Left ventricle myocardium superior (tissue), 1 donor: ENCODE measurements around the gene PITX1. TPM values are rescaled to one million over a fixed set of nuclear protein-coding genes. Genes with fewer than 3 reads are reported as not detected.
A peak's percentile ranks its signal among the peaks of the same experiment; 100 is the strongest.

ENCODE experiments used
- ATAC-seq: fragments of 200-7000 bp; cut with Tn5 transposase; one replicate; pipeline ENCODE4 v1.9.1; 2020; ENCODE audit warnings: mild to moderate bottlenecking, moderate library complexity
- DNase-seq: peaks from one replicate; pipeline ENCODE4 v3.0.0-alpha.2; 2020
- intact Hi-C: fragments of 100-400 bp; cut with micrococcal nuclease; formaldehyde crosslinking; loops from one replicate; pipeline ENCODE4 v1.11.0; 2022
- total RNA-seq: library from RNA; stranded (reverse); fragmentation: NEBNext Ultra II Directional; extraction: Animal tissue kit (Norgen Biotek cat#: 25700); gene quantifications from one replicate; pipeline ENCODE4 v1.2.1, GENCODE V29; 2021
- donor health status: DM: no; HTN: yes; CAD: no; lungs with severe emphysema.

PITX1 gene
- total RNA-seq, 1 donor from 2014 or later = not detected

DNA sequence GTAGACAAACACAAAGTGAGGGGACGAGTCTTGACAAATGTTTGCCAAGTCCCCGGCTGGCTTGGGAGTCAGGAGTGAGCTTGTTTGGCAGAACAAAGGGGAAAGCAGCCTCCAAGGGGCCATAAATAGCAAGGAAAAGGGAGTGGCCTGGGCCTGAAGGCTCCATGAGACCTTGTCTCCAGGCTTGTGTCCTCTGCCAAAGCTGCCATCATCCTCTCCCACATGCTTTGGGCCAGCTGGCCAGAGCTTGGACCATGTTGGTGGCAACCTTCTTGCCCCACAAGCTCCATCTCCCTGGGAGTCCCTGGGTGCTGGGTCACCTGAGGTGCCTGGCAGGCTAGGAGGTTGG is 13.3 kb upstream of the PITX1 start:
- intact Hi-C loops = no loop called here
- DNase-seq (no peak), ATAC-seq (no peak)

DNA sequence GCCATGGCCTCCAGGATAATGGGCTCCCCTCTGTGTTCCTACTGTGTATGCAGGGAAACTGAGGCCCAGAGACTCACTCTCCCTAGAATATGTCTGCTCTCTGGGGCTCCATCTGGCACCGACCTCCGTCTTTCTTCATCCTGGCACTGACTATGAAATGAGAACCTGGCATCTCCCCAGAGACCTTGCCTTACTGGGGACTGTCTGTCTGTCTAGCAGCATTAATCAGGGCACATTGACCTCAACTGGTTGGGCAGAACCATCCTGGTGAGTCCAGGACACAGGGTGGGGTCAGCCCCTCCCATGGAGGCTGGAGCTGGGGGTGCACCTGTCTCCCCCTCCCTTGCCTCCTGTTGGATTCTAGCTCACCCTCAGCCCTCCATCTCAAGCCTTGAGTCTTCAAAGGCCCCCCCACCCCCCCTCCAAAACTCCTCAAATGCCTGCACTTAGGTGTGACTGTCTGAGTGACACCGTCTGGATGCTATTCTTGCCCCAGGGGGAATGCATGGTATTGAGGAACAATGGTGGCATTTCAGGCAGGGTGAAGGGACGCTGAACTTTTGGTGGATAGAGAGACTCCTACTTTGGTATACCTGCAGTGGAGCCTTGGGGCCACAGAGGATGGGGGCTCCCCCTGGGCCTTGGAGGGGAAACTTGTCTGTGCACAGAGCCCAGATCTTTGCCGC is 12.8 kb upstream of the PITX1 start:
- DNase-seq (no peak), ATAC-seq (no peak)
- intact Hi-C loops = no loop called here

DNA sequence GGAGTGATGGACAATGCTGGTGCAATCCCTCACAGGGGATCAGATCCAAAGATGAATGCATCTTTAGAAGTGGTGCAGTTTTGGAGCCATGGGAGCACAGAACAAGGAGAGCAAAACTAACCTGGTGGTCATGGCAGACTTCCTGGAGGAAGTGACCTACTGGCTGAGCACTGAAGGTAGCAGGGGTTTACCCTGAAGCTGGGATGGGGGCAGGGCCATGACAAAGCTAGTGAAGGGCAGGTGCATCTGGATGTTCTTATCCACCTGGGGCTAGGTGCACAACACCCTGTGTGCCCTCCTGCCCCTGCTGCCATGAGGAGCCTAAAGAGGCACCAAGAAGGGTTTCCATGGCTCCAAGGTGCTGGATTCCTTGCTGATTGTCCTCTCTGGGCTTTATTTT is 11.5 kb upstream of the PITX1 start:
- ATAC-seq (no peak), DNase-seq (no peak)
- intact Hi-C loops = no loop called here

DNA sequence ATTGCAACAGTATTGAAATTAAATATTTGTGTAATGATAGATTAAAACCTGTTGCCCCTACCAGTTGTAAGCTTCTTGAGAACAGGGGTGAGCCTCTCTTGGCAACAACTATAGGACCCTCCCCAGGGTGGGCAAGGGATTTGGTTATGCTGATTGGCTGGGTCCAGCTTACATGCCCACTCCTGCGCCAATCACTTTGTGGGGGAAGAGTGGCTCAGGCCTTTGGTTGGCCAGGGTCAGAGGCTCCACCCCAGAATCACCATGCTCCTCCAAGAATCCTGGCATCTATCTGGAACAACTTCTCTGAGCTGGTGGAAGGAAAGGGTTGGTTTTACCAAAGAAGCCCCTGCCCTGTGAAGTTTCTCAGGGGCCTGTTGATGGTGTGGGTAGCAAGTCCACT is 8.6 kb upstream of the PITX1 start:
- ATAC-seq (no peak), DNase-seq (no peak)
- intact Hi-C loops = no loop called here

DNA sequence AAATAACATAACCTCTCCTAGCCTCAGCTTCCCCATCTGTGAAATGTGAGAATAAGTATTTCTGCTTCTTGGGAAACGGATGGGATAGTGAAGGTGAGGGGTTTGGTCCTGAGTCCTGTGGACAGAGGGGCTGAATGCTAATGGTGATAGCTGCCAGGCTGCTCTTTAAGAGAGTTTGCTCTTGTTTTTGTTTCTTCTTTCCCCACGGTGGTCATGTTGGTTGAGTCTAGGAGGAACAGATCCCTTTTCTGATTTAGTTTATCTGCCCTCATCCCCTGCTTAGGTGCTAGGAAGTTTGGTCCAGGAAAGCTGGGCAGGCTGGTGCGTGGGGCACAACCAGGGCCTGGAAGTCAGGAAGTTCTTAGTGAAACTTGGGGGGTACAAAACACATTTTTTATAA is 7.7 kb upstream of the PITX1 start:
- DNase-seq (no peak), ATAC-seq (no peak)
- intact Hi-C loops = no loop called here

DNA sequence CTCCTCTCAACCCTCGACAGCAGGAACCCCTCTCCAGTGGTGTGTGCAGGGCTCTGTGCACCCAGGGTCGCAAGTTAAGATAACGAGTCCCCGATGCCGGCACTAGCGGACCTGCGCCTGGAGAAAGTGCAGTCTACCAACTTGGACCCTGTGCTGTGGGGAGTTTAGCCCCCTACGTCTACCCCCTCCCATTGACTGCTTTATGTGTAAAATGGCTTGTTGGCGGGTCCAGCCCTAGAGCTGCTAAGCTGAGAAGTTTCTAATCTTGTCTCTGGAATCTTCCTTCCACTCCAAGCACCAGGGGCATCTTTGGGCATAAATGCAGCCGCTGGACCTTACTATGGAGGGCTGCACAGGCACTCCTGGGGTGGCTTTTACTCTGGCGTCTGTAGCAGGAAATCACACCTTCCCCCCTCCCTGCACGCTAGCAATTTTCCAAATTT is 7.1 kb upstream of the PITX1 start:
- intact Hi-C loops = no loop called here
- DNase-seq = no peak
- no peak for ATAC-seq

DNA sequence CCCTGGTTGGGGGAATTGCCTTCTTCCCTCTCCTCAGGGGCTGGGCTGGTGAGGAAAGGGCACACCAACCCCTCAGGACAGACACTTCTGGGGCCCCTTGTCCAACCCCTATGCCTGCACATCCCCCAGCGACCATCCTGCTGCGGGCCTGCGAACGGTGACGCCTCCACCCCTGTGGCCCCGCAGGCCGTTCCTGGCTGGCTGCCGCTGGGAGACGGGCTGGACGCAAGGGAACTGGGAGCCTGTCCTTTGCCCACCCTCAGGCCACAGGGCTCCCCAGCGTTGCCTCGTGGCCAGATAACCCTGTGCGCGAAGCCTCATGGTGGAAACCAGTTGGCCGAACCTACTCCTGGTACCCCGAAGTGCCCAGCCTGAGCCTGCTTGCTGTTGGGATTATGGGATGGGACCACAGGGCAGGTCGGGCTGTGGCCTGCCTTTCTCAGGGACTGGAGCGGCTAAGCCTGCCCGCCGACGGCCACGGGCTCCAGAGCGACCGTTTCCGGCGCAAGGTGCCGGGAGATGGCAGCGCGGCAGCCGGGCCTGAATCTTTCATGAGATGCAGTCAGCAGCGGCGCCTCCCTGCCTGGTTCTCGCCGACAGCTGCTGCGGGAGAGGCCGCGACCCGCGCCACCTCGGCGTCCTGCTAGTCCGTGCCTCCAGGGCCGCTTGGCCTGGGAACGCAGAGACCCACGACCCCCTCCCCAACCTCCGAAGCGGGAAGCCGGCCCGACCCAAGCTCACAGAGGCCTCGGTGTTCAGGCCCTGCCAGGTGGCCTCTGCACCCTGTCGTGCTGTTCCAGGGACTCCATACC is 6.5 kb upstream of the PITX1 start:
- DNase-seq (no peak), ATAC-seq (no peak)
- intact Hi-C loops = no loop called here

DNA sequence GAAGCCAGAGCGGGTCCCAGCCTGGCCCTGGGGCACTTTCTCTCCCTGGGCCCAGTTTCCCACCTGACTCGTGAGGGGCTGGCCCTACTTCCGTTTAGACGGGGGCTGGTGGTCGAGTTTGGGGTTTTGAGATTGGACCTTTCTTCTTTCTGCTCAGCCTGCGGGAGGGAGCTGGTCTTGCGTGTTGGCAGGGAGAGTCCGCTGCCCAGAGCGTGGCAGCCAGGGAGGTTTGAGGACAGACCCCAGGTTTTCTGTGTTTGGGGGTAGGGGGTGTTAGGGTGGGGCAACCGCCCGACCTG is 6.0 kb upstream of the PITX1 start:
- intact Hi-C loops = no loop called here
- DNase-seq (no peak), ATAC-seq (no peak)

DNA sequence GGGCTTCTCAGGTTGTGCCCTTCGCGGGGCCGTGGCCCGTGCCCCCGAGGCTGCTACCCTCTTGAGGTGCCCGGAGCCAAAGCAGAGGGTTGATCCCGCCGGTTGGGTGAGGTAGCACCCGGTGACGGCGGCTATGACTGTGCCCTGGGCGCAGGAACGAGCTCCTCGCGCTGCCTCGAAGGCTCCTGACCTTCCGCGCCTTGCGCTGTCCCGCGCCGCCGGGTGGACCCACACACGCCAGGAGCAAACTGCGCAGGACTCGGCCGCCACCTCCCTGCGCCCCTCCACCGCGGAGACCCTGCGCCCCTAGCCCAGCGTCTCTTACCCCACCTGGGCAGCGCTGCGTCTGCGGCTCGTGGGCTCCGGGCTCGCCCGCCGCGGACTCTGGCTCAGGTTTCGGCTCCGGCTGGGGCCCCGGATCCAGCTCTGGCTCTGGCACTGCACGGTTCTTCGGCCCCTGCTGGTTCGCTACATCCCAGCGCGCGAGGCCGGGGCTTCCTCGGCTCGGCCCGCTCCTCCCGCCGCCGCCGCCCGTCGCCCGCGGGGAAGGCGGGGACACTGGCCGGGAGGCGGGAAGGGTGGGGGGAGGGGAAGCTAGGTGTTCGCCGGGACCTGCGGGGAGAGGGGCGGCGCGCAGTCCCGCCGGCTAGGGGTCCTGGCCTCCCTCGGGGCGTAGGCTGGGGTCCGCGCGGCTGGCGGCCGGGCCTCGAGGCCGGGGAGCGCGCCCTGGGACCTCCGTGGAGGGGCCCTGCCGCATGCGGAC is 5.4 kb upstream of the PITX1 start:
- DNase-seq = no peak
- intact Hi-C loops = no loop called here
- peak; percentile 17 for ATAC-seq

DNA sequence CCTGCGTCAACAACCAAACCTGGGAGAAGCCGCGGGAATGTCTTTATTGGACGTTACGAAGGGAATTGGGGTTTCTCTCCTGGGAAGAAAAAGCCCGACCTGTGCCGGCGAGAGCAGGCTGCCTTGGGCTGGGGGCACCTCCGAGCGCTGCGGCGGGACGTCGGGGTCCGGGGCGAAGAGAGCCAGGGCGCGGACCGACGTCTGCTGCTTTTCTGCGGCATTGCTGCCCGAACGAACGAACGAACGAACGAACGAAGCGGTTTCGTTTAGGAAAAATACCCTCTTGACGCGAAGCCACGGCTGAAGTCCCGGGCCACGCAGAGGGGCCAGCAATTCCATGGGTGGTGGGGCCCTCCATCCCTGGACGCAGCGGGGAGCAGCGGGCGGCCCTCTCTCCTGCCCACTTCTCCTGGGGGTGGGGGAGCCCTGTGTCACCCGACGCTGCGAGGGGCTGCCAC is 4.8 kb upstream of the PITX1 start:
- DNase-seq (no peak), ATAC-seq (no peak)
- intact Hi-C loops = no loop called here

DNA sequence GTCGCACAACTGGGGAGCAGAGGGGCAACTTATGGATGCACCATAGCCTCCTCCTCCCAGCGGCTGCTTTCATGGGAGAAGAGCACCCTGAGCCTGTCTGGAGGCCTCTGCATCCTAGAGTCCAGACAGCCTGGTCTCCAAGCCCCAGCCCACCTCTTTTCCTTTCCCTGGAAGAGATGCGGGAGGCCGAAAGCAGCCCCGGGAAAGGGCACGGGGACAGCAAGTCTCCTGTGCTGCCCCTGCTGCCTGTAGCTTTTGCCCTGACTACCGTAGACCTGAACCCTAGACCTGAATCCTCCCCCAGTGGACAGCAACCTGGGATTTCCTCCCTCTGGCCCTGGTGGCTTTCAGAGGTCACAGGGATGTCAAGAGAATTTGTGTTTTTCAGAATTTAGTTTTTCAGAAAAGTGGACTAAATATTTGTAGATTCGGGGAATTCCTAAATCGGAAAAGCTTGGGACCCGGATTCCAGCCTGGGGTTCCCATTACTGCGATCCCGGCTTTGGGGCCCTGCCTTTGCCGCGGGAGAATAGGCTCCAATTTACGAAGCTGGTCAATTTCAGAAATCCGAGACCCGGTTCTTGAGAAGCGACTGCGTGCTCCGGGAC is 4.3 kb upstream of the PITX1 start:
- DNase-seq = no peak
- ATAC-seq = no peak
- intact Hi-C loops = no loop called here

DNA sequence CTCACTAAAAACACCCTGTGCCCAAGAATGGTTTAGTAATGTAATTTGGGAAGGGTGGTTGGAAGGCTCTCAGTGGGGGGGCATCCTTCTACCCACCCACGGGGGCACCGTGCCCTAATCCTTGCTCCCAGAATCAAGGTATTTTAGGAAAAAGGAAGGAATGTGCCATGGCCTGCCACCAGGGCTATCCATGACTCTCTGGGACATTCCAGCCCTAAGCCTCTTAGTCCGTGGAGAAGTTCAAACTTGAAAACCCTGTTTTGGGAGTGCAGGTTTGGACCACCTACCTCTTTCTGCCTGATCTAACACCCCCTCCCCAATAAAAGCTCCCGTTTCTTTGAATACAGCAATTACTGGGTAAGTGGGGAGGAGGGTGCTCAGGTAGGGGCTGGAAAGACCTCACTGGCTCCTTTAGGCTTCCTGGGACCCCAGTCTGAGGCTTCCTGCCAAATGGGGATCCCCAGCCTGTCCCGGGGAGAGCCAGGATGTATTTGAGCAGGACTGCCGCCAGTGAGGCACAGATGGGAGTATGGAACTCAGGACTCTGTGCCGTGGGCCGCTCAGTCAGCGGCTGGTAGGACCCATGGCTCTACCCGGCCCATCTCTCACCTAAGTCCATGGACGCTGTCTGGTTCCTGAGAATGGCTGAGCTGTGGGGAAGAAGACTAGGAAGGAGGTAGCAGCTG is 3.6 kb upstream of the PITX1 start:
- DNase-seq = no peak
- intact Hi-C loops = no loop called here

DNA sequence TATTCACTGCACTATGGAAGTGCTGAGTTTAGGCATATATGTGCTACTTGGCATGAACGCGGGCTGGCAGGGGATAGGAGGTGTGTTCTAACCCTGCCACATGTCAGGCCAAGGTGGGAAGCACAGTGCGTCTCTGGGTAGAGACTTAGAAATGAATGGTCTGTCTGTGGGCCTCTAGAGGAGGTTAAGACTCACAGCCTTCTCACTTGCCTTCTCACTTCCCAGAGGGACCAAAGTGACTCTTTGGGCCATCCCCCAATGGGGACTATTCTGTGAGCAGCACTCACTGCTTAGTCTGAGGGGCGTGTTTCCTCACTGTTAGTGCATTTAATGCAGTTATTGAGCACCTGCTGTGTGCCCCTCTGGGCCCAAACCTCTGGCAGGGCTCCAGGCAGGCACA is 2.4 kb upstream of the PITX1 start:
- ATAC-seq (no peak), DNase-seq (no peak)
- intact Hi-C loops = no loop called here

More for the DNA sequence above, 3.6 kb upstream of the PITX1 start:
- no peak for ATAC-seq

DNA sequence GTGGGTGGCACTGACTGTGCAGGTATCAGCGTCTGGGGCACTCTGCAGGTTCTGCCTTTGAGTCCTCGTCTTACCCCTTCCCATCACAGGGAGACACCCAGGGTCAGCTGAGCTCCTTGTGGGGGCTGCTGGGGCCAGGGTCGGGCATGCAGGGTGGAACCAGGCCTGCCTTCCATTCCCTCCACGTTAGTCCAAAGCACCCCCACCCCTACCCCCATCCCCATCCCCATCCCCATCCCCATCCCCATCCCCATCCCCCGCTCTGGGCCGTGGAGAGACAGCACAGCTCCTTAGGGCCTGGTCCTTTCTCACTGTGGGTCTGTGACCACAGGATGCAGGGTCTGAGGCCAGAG is 1.6 kb upstream of the PITX1 start:
- ATAC-seq = no peak
- intact Hi-C loops = no loop called here

DNA sequence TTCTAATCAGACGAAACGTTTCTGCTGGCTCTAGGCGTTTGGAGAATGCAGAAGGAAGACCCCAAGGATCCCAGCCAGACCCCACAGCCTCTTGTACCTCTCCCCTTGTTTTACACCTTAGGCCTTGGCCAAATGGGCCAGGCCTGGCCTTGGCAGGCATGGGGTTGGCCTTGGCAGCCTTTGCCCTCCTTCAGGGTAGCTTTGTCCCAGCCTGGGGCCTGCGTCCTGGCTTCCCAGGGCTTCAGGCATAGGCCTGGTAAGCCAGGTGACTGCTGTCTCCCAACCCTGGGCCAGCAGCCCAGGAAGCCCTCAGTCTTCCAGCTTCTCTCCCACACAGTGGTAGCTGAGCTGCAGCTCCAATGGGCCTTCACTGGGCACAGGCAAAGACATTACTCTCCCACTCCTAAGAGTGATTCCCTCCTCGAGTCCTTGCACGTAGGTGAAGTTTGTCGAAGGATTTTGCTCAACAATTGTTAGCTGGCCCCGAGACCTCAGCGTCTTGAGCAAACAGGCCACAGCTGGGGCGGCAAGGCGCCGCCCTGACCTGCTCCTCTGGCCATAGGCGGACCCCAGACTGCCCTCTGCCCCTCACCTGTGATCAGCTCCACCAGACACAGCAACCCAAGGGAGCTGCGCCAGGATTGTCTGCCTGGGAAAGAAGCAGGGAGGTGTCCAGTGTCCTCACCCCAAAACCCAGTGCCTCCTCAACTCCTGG is 1.1 kb upstream of the PITX1 start:
- ATAC-seq (no peak), DNase-seq (no peak)
- intact Hi-C loops = no loop called here

More for the DNA sequence above, 1.6 kb upstream of the PITX1 start:
- no peak for DNase-seq

DNA sequence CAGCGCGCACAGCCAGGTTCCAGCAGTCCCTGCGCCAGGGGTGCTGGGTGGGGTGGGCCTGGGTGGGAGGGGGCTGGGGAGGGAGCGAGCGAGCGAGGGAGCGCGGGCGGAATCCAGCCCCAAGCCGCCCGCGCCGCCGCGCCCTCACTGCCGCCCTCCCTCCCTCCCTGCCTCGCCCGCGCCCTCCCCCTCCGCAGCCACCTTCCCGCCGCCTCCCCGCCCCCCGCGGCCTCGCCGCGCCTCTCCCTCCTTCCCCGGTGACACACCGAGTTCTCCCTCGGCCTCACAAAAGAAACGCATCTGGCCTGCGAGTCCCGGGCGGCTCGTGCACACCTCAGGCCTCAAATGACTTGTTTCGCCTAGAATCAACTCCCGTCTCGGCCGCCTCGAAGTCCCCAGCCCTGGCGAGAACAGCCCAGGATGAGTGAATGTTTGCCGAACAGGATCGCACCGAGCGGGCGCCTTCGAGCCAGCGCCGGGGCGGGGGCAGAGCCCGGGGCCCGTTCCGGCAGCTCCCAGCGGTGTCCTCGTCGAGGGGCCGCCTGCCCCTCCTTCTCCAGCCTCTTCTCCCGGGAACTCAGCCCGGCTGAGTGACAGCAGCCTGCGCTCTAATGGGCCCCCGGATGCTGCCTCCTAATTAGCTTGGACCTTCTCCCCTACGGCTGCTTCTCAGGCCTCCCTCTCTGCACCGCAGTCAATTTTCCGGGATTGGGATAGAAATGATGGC is 371 bp upstream of the PITX1 start:
- intact Hi-C loops = no loop called here
- DNase-seq = no peak
- peak; percentile 18 for ATAC-seq

DNA sequence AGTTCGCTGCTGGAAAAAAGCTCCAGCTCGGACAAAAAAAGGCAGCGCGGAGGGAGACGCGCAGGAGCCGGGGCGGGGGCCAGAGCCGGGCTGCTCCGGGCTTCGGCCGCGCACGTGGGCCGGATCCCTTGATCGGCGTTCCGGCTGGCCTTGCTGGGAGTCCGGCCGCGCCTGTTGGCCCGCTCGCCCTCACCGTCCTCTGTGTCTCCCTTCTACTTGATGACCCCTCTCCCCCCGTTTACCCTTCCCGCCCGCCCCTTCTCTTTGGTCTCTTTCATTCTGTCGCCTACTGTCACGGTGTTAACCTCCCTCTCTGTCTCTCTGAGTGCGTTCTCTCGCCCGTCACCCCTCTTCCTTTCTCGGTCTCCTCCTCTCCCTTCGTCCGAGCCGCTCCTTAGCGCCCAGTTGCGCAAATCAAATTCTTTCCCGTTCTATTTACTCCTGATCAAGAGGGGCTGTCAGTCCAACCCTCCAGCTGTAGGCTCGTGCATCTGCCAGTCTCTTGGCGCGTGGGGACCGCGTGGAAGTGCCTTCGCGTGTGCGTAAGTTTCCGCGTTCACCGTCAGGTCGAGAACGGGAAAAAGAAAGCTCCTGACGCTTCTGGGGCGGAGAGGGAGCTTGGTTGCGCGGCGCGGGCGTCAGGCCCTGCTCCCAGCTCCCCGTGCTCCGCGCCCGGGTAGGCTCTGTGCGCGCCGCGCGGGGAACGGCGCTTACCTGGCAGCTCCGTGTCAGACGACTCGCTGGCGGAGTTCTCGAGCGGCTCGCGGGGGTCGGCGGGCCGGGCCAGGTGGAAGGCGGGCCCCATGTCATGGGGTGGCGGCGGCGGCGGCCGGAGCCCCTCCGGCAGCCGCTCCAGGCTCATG is 798 bp downstream of the PITX1 start:
- no peak for DNase-seq
- intact Hi-C loops = no loop called here
- no peak for ATAC-seq

DNA sequence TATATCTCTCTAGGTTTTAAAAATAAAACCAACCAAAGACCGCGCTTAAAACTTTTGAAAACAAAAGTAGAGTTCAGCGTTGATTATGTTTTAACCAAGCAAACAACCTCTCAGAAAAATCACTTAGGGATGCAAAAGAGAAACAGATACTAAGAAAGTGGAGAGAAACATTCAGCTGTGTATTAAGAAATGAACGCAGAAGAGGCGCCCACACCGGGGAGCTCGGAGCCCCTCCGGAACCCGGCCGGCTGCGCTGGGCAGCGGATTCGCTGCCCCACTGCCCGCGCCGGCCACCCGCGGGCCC is 1.4 kb downstream of the PITX1 start:
- DNase-seq (no peak), ATAC-seq (no peak)
- intact Hi-C loops = no loop called here
